WTC11 (cell line): ENCODE results near the gene CACNA2D3.

ENCODE experiments used
- AFF4 ChIP-seq: sonication (generic); formaldehyde crosslinking; IDR thresholded peaks from 2 replicates; pipeline ENCODE4 v1.8.1; 2023; ENCODE audit warnings: mild to moderate bottlenecking, missing genetic modification reagents, borderline replicate concordance
- ATF1 ChIP-seq: sonication (generic); formaldehyde crosslinking; IDR thresholded peaks from 2 replicates; pipeline ENCODE4 v1.8.1; 2023; ENCODE audit warnings: mild to moderate bottlenecking, moderate library complexity, missing genetic modification reagents
- CBFB ChIP-seq: sonication (generic); formaldehyde crosslinking; IDR thresholded peaks from 2 replicates; pipeline ENCODE4 v1.8.1; 2022; ENCODE audit warnings: mild to moderate bottlenecking, low read depth, missing genetic modification reagents
- CREM ChIP-seq: sonication (generic); formaldehyde crosslinking; IDR thresholded peaks from 2 replicates; pipeline ENCODE4 v1.8.1; 2022; ENCODE audit warnings: mild to moderate bottlenecking, missing genetic modification reagents, moderate library complexity
- ESRRA ChIP-seq: sonication (generic); formaldehyde crosslinking; IDR thresholded peaks from 2 replicates; pipeline ENCODE4 v1.8.1; 2022; ENCODE audit warnings: mild to moderate bottlenecking, missing genetic modification reagents, borderline replicate concordance
- FOXP4 ChIP-seq: sonication (generic); formaldehyde crosslinking; IDR thresholded peaks from 2 replicates; pipeline ENCODE4 v1.8.0; 2022; ENCODE audit warnings: mild to moderate bottlenecking, missing genetic modification reagents
- MAX ChIP-seq: sonication (generic); formaldehyde crosslinking; IDR thresholded peaks from 2 replicates; pipeline ENCODE4 v1.8.0; 2022; ENCODE audit warnings: mild to moderate bottlenecking, missing genetic modification reagents
- NFYB ChIP-seq: sonication (generic); formaldehyde crosslinking; conservative IDR thresholded peaks from 2 replicates; pipeline ENCODE4 v1.8.0; 2022; ENCODE audit warnings: low read depth, missing genetic modification reagents
- SMAD3 ChIP-seq: sonication (generic); formaldehyde crosslinking; IDR thresholded peaks from 2 replicates; pipeline ENCODE4 v1.8.0; 2022; ENCODE audit warnings: missing genetic modification reagents, mild to moderate bottlenecking, borderline replicate concordance
- USF2 ChIP-seq: sonication (generic); formaldehyde crosslinking; IDR thresholded peaks from 2 replicates; pipeline ENCODE4 v1.8.1; 2023; ENCODE audit warnings: mild to moderate bottlenecking, missing genetic modification reagents, moderate library complexity
- ZBTB21 ChIP-seq: sonication (generic); formaldehyde crosslinking; IDR thresholded peaks from 2 replicates; pipeline ENCODE4 v1.8.1; 2023; ENCODE audit warnings: mild to moderate bottlenecking, missing genetic modification reagents, borderline replicate concordance
- TF ChIP-seq, protein P1 (sequence below): fragments of 200-600 bp; IDR thresholded peaks from 2 replicates; pipeline ENCODE4 v1.8.0; 2022; ENCODE audit warnings: antibody characterized with exemption

DNA sequence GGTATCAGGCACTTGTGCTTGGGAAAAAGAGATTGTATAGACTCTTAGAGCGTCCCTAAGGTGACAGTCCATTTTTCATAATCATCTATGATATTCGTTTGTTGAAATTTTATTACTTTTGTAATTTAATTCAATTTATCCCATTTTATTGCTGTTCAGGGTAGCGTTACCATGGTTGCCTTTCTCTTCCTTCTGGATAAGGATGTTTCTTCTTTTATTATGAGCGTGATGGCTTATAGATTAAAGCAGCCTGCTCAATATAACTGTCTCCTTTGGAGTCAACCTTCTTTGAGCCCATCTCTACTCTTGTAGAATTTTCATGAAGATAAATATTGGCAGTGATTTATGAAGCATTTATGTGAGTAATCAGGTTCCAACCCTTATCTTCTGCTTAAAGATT lies 623.5 kb downstream of the CACNA2D3 start:
- TF ChIP-seq MAX (CRISPR knock-in tag), result no peak
- no peak for TF ChIP-seq ATF1
- TF ChIP-seq FOXP4, result no peak
- TF ChIP-seq, protein P1, sequence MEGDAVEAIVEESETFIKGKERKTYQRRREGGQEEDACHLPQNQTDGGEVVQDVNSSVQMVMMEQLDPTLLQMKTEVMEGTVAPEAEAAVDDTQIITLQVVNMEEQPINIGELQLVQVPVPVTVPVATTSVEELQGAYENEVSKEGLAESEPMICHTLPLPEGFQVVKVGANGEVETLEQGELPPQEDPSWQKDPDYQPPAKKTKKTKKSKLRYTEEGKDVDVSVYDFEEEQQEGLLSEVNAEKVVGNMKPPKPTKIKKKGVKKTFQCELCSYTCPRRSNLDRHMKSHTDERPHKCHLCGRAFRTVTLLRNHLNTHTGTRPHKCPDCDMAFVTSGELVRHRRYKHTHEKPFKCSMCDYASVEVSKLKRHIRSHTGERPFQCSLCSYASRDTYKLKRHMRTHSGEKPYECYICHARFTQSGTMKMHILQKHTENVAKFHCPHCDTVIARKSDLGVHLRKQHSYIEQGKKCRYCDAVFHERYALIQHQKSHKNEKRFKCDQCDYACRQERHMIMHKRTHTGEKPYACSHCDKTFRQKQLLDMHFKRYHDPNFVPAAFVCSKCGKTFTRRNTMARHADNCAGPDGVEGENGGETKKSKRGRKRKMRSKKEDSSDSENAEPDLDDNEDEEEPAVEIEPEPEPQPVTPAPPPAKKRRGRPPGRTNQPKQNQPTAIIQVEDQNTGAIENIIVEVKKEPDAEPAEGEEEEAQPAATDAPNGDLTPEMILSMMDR, result no peak
- no peak for TF ChIP-seq SMAD3 (CRISPR knock-in tag)
- TF ChIP-seq USF2 (CRISPR knock-in tag), result no peak
- TF ChIP-seq NFYB (CRISPR knock-in tag), result no peak
- no peak for TF ChIP-seq ZBTB21
- TF ChIP-seq ESRRA (CRISPR knock-in tag), result no peak
- TF ChIP-seq AFF4, result no peak
- TF ChIP-seq CBFB, result no peak
- TF ChIP-seq CREM (CRISPR knock-in tag), result no peak
